NCI-H2107 (cell line): ENCODE results near the gene MAGI1.
"Not testable (repeated sequence)": the region's sequence is repeated elsewhere in the genome, so short reads cannot be mapped to it uniquely, and the experiment has no call there.

Experiments
- DNase-seq: peaks from one replicate; lab custom pipeline; 2025; lab: John Stamatoyannopoulos, UW

MAGI1 gene

GRCh38 chr3:65902304-65902793 is 136.4 kb downstream of the MAGI1 start:
- DNase-seq, result no peak

- DNase-seq, result no peak
These were observed 137.5 kb downstream of the MAGI1 start for GRCh38 chr3:65901226-65901625.

- no peak for DNase-seq
These were observed 139.5 kb downstream of the MAGI1 start for GRCh38 chr3:65899226-65899625.

GRCh38 chr3:65897766-65898165 is 141.0 kb downstream of the MAGI1 start:
- DNase-seq, result no peak

GRCh38 chr3:65896321-65896720 is 142.4 kb downstream of the MAGI1 start:
- DNase-seq, result no peak

GRCh38 chr3:65894679-65895453 is 143.9 kb downstream of the MAGI1 start:
- DNase-seq, result no peak

GRCh38 chr3:65894126-65894525 is 144.6 kb downstream of the MAGI1 start:
- no peak for DNase-seq

- no peak for DNase-seq
These were observed 145.1 kb downstream of the MAGI1 start for GRCh38 chr3:65893631-65894030.

- DNase-seq, result not testable (repeated sequence)
These were observed 147.2 kb downstream of the MAGI1 start for GRCh38 chr3:65891477-65891876.

- DNase-seq, result no peak
These were observed 148.4 kb downstream of the MAGI1 start for GRCh38 chr3:65890328-65890727.

- no peak for DNase-seq
These were observed 149.0 kb downstream of the MAGI1 start for GRCh38 chr3:65889707-65890099.

GRCh38 chr3:65888980-65889706 is 149.6 kb downstream of the MAGI1 start:
- DNase-seq, result no peak

GRCh38 chr3:65888196-65888595 is 150.5 kb downstream of the MAGI1 start:
- DNase-seq, result no peak

GRCh38 chr3:65886391-65886790 is 152.3 kb downstream of the MAGI1 start:
- no peak for DNase-seq

- DNase-seq, result no peak
These were observed 154.6 kb downstream of the MAGI1 start for GRCh38 chr3:65884071-65884470.

GRCh38 chr3:65883613-65884012 is 155.1 kb downstream of the MAGI1 start:
- no peak for DNase-seq

GRCh38 chr3:65880350-65880749 is 158.4 kb downstream of the MAGI1 start:
- DNase-seq, result no peak

GRCh38 chr3:65879372-65879771 is 159.3 kb downstream of the MAGI1 start:
- no peak for DNase-seq

GRCh38 chr3:65878831-65879230 is 159.9 kb downstream of the MAGI1 start:
- no peak for DNase-seq

GRCh38 chr3:65877160-65877559 is 161.6 kb downstream of the MAGI1 start:
- no peak for DNase-seq

- DNase-seq, result no peak
These were observed 162.7 kb downstream of the MAGI1 start for GRCh38 chr3:65876028-65876420.

- DNase-seq, result no peak
These were observed 163.2 kb downstream of the MAGI1 start for GRCh38 chr3:65875393-65876027.

GRCh38 chr3:65873869-65874268 is 164.8 kb downstream of the MAGI1 start:
- DNase-seq, result no peak
